WTC11 (cell line): ENCODE measurements around the gene PITPNC1.

Experiments
- ATF1 ChIP-seq: sonication (generic); formaldehyde crosslinking; IDR thresholded peaks from 2 replicates; pipeline ENCODE4 v1.8.1; 2023; ENCODE audit warnings: mild to moderate bottlenecking, moderate library complexity, missing genetic modification reagents
- CREM ChIP-seq: sonication (generic); formaldehyde crosslinking; IDR thresholded peaks from 2 replicates; pipeline ENCODE4 v1.8.1; 2022; ENCODE audit warnings: mild to moderate bottlenecking, missing genetic modification reagents, moderate library complexity
- ESRRA ChIP-seq: sonication (generic); formaldehyde crosslinking; IDR thresholded peaks from 2 replicates; pipeline ENCODE4 v1.8.1; 2022; ENCODE audit warnings: mild to moderate bottlenecking, missing genetic modification reagents, borderline replicate concordance
- ETV6 ChIP-seq: sonication (generic); formaldehyde crosslinking; IDR thresholded peaks from 2 replicates; pipeline ENCODE4 v1.8.1; 2022; ENCODE audit warnings: mild to moderate bottlenecking, missing genetic modification reagents
- FOXK1 ChIP-seq: sonication (generic); formaldehyde crosslinking; IDR thresholded peaks from 2 replicates; pipeline ENCODE4 v1.8.0; 2022; ENCODE audit warnings: mild to moderate bottlenecking, moderate library complexity, missing genetic modification reagents
- GRHL2 ChIP-seq: fragments of 250-450 bp; sonication (Bioruptor Pico); IDR thresholded peaks from 2 replicates; pipeline ENCODE4 v1.8.0; 2022; ENCODE audit warnings: mild to moderate bottlenecking, moderate library complexity; ENCODE audit not compliant: insufficient replicate concordance, severe bottlenecking
- JUN ChIP-seq: sonication (generic); formaldehyde crosslinking; IDR thresholded peaks from 2 replicates; pipeline ENCODE4 v1.8.0; 2023; ENCODE audit warnings: mild to moderate bottlenecking, missing genetic modification reagents
- MAX ChIP-seq: sonication (generic); formaldehyde crosslinking; IDR thresholded peaks from 2 replicates; pipeline ENCODE4 v1.8.0; 2022; ENCODE audit warnings: mild to moderate bottlenecking, missing genetic modification reagents
- NFYB ChIP-seq: sonication (generic); formaldehyde crosslinking; conservative IDR thresholded peaks from 2 replicates; pipeline ENCODE4 v1.8.0; 2022; ENCODE audit warnings: low read depth, missing genetic modification reagents
- NR1H2 ChIP-seq: sonication (generic); formaldehyde crosslinking; IDR thresholded peaks from 2 replicates; pipeline ENCODE4 v1.9.0; 2021; ENCODE audit warnings: mild to moderate bottlenecking, moderate library complexity, missing genetic modification reagents
- ZNF423 ChIP-seq: fragments of 250-450 bp; sonication (Bioruptor Pico); IDR thresholded peaks from 2 replicates; pipeline ENCODE4 v2.1.2; 2022; ENCODE audit warnings: mild to moderate bottlenecking, moderate library complexity
- TF ChIP-seq, protein P1 (sequence below): fragments of 200-600 bp; IDR thresholded peaks from 2 replicates; pipeline ENCODE4 v1.8.0; 2022; ENCODE audit warnings: antibody characterized with exemption
- TF ChIP-seq, protein P2 (sequence below): sonication (generic); formaldehyde crosslinking; conservative IDR thresholded peaks from 2 replicates; pipeline ENCODE4 v1.8.1; 2022; ENCODE audit warnings: mild to moderate bottlenecking, missing genetic modification reagents

DNA sequence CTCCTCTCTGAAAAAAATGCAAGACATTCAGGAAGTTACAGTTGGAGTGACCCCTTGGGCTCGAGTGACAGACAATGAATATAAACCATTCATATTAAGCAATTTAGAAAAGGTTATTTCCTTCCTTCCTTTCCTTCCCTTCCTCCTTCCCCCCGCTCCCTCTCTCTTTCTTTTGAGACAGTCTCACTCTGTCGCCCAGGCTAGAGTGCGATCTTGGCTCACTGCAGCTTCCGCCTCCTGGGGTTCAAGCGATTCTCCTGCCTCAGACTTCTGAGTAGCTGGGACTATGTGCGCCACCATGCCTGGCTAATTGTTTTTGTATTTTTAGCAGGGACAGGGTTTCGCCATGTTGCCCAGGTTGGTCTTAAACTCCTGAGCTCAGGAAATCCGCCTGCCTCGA lies 23.9 kb upstream of the PITPNC1 start:
- TF ChIP-seq ETV6 (CRISPR knock-in tag) (no peak), NR1H2 (no peak), GRHL2 (no peak), ZNF423 (CRISPR knock-in tag) (no peak), JUN (CRISPR knock-in tag) (no peak), MAX (no peak), ESRRA (CRISPR knock-in tag) (no peak), ATF1 (CRISPR knock-in tag) (no peak), NFYB (CRISPR knock-in tag) (no peak), FOXK1 (CRISPR knock-in tag) (no peak), CREM (CRISPR knock-in tag) (no peak)
- TF ChIP-seq, protein P1, sequence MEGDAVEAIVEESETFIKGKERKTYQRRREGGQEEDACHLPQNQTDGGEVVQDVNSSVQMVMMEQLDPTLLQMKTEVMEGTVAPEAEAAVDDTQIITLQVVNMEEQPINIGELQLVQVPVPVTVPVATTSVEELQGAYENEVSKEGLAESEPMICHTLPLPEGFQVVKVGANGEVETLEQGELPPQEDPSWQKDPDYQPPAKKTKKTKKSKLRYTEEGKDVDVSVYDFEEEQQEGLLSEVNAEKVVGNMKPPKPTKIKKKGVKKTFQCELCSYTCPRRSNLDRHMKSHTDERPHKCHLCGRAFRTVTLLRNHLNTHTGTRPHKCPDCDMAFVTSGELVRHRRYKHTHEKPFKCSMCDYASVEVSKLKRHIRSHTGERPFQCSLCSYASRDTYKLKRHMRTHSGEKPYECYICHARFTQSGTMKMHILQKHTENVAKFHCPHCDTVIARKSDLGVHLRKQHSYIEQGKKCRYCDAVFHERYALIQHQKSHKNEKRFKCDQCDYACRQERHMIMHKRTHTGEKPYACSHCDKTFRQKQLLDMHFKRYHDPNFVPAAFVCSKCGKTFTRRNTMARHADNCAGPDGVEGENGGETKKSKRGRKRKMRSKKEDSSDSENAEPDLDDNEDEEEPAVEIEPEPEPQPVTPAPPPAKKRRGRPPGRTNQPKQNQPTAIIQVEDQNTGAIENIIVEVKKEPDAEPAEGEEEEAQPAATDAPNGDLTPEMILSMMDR = no peak
- TF ChIP-seq, protein P2, sequence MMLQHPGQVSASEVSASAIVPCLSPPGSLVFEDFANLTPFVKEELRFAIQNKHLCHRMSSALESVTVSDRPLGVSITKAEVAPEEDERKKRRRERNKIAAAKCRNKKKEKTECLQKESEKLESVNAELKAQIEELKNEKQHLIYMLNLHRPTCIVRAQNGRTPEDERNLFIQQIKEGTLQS (CRISPR knock-in tag) = no peak
